ENCODE data around the gene LRRD1.

DNA sequence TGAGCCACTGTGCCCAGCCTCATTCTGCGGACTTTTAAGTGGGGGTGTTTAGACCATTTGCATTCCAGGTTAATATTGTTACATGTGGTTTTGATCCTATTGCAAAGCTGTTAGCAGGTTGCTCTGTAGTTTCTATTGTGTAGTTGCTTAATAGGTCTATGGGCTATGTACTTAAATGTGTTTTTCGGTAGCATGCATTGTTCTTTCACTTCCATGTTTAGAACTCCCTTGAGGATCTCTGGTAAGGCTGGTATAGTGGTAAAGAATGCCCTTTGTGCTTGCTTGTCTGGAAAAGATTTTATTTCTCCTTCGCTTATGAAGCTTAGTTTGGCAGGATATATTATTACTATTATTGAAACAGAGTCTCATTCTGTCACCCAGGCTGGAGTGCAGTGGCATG, 13.4 kb upstream of the LRRD1 start:
- no peak for TF ChIP-seq POLR2A (IDR thresholded peaks at IDR 0.05; ENCODE audit: low read depth, low read length)
- no peak for TF ChIP-seq POLR2AphosphoS5 (IDR thresholded peaks at IDR 0.05; ENCODE audit: low read depth, low read length)
- TF ChIP-seq TAF1 (IDR thresholded peaks at IDR 0.05; ENCODE audit: borderline replicate concordance, low read depth, low read length) = no peak
